ENCODE data around the gene BBS9.

BBS9 gene

DNA sequence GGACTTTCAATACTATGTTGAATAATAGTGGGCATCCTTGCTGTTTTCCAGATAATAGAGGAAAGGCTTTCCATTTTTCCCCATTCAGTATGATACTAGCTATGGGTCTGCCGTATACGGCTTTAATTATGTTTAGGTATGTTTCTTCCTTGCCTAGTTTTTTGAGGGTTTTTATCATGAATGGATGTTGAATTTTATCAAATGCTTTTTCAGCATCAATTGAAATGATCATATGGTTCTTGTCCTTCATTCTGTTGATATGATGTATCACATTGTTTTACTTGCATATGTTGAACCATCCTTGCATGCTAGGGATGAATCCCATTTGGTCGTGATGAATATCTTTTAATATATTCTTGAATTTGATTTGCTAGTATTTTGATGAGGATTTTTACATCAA is 11.0 kb upstream of the BBS9 start:
- no peak for DNase-seq (ENCODE audit: extremely low read depth in 1 of 2, low read depth in 1 of 2)

- no peak for DNase-seq (ENCODE audit: extremely low read depth in 1 of 2, low read depth in 1 of 2)
These were observed 2.3 kb upstream of the BBS9 start for GRCh38 chr7:33127085-33127484.

- DNase-seq (ENCODE audit: extremely low read depth in 1 of 2, low read depth in 1 of 2), result no peak
These were observed 754 bp upstream of the BBS9 start for GRCh38 chr7:33128631-33128989.

- no peak for DNase-seq (ENCODE audit: extremely low read depth in 1 of 2, low read depth in 1 of 2)
These were observed 416 bp downstream of the BBS9 start for GRCh38 chr7:33129806-33130153.

- DNase-seq (ENCODE audit: extremely low read depth in 1 of 2, low read depth in 1 of 2), result no peak
These were observed 820 bp downstream of the BBS9 start for GRCh38 chr7:33130184-33130583.

DNA sequence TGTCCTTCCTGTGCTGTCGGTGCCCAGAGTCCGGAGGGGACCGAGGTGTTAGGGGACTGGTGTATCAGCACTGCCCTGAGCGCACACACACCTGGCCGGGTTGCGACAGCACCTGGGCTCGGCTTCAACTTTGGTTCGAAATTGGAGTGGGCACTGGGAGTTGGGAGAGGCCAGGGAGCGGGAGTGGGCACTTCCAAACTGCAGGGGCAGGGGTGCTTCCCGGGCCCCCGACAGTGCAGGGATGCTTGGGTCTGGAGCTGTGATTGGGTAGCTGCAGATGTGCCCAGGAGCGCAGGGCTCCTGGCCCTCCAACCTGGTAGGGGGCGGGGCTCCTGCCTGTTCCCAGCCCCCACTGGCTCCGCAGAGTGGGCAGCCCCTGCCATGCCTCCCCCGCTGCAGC is 7.7 kb downstream of the BBS9 start:
- DNase-seq (ENCODE audit: extremely low read depth in 1 of 2, low read depth in 1 of 2), result no peak

DNA sequence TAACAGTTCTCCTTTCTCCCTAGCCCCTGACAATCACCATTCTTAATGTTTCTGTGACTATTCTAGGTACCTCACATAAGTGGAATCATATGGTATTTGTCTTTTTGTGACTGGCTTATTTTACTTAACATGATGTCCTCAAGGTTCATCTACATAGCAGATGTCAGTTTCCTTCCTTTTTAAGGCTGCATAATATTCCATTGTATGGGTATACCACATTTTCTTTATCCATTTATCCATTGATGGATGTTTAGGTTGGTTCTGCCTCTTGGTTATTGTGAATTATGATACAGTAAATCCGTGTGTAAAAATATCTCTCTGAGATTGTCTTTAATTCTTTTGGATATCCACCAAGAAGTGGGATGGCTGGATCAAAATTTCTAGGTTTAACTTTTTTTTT is 13.2 kb downstream of the BBS9 start:
- no peak for DNase-seq (ENCODE audit: extremely low read depth in 1 of 2, low read depth in 1 of 2)

GRCh38 chr7:33143996-33144718 is 14.8 kb downstream of the BBS9 start:
- DNase-seq (ENCODE audit: extremely low read depth in 1 of 2, low read depth in 1 of 2), result no peak

DNA sequence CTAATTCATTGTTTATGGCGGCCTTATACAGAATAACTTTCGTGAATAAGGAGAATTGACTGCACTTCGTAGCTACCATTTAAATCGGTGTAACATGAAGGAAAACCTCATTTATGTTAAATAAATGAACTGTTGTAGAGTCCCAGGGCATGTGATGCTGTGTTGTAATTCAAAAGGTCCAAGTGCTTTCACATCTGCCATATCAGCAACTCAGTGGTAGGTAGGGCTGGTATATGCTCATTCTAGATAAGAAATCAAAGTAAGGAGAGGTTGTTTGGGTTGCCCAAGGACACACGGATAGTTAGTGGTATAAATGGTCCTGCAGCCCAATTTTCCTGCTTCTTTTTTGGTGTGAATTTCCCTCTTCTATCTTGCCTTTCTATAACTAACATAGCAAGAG is 15.8 kb downstream of the BBS9 start:
- DNase-seq (ENCODE audit: extremely low read depth in 1 of 2, low read depth in 1 of 2), result no peak

DNA sequence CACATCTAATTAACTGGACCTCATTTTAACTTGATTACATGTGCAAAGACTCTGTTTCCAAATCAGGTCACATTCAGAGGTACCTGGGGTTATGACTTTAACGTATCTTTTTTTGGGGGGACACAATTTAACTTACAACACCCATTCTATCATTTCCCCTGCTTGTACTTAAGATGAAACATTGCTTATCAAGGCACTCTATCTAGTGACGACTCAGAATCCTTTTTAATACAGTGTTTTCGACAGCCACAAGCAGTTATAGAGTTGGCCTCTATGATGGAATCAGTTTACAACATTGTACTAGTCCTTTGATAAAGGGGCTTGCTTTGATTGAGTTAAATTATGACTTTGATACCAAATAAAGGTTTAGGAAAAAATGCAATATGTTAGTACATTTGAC is 22.7 kb downstream of the BBS9 start:
- no peak for DNase-seq (ENCODE audit: extremely low read depth in 1 of 2, low read depth in 1 of 2)

- no peak for DNase-seq (ENCODE audit: extremely low read depth in 1 of 2, low read depth in 1 of 2)
These were observed 26.4 kb downstream of the BBS9 start for GRCh38 chr7:33155811-33156210.

DNA sequence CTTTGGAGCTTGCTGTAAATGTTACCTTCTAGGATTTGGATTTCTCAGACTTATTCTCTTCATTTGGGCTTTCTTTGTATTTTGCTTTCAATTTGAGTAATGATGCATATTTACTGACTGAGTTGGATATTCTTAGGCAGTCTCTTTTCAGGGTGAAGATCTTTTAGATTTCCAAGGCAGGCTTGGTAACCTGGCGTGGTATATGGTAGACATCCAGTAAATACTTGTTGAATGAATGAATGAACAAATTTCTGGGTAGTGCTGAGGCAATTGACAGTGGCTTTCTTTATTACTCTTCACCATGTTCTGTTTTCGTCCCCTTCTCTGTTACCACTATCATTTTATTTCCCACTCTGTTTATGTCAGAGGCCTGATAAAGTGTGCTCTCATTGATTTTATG is 27.1 kb downstream of the BBS9 start:
- DNase-seq (ENCODE audit: extremely low read depth in 1 of 2, low read depth in 1 of 2), result no peak

DNA sequence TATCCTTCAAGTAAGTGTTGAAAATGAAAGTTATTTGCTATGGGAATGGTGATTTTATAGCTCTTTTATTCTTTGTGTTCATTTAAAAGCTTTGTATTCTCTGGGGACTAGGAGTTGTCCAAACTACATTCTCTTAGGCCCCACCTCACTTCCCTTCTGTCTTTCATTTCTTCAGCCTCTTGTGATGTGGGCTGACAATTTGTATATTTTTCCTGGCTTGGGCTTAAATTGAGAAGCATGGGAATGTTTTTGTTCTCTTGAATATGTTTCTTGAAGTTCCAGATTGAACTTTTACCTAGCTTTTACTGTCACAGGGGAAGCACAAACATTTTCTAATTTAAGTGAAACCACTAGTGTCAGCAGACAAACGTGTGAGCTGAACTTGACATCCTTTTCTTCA is 27.9 kb downstream of the BBS9 start:
- DNase-seq (ENCODE audit: extremely low read depth in 1 of 2, low read depth in 1 of 2), result no peak

GRCh38 chr7:33157781-33158180 is 28.4 kb downstream of the BBS9 start:
- DNase-seq (ENCODE audit: extremely low read depth in 1 of 2, low read depth in 1 of 2), result no peak

DNA sequence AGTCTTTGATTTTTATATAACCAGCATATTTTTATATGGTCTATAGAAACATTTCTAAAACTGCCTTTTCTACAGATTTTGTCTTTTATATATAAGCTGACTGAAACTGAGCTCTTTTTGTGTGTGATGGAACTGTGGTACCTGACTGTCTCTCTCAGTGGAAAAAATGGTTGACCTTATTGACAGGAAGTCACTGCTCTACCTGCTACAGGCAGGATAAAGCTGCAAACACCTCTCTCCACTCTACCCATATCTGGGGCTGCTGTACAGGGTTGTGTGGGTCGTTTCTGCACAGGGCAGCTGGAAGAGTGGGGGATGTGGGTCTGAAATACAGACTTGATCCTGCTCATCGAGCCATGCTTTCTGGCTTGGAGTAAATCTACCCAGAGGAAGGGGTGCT is 48.5 kb downstream of the BBS9 start:
- DNase-seq (ENCODE audit: extremely low read depth in 1 of 2, low read depth in 1 of 2), result no peak

GRCh38 chr7:33179519-33179918 is 50.2 kb downstream of the BBS9 start:
- DNase-seq (ENCODE audit: extremely low read depth in 1 of 2, low read depth in 1 of 2), result no peak

GRCh38 chr7:33183504-33183903 is 54.1 kb downstream of the BBS9 start:
- no peak for DNase-seq (ENCODE audit: extremely low read depth in 1 of 2, low read depth in 1 of 2)

DNA sequence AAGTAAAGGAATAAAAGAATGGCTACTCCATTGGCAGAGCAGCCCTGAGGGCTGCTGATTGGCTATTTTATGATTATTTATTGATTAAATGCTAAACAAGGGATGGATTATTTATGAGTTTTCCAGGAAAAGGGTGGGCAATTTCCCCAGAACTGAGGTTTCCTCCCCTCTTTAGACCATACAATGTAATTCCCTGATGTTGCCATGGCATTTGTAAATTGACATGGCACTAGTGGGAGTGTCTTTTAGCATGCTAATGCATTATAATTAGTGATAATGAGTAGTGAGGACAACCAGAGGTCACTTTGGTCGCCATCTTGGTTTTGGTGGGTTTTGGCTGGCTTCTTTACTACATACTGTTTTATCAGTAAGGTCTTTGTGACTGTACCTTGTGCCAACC is 55.5 kb downstream of the BBS9 start:
- no peak for DNase-seq (ENCODE audit: extremely low read depth in 1 of 2, low read depth in 1 of 2)

DNA sequence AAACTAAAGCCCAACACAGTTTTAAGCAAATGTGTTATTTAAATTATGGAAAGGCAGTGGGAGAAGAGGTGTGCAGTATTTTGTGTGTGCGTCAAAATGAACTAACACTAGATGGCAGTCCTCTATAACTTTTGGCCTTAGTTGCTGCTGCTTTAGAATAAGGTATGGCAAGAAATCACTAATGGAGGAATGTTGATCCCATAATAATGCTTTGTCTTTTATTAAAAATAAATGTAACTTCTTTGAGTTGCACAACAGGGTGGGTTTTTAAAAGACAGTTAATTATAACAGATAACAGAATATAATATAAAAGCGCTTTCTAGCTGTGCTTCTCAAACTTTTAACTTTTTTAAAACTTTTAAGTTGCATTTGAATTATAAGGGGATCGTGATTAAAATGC is 56.4 kb downstream of the BBS9 start:
- no peak for DNase-seq (ENCODE audit: extremely low read depth in 1 of 2, low read depth in 1 of 2)

- DNase-seq (ENCODE audit: extremely low read depth in 1 of 2, low read depth in 1 of 2), result no peak
These were observed 56.8 kb downstream of the BBS9 start for GRCh38 chr7:33186192-33186591.

DNA sequence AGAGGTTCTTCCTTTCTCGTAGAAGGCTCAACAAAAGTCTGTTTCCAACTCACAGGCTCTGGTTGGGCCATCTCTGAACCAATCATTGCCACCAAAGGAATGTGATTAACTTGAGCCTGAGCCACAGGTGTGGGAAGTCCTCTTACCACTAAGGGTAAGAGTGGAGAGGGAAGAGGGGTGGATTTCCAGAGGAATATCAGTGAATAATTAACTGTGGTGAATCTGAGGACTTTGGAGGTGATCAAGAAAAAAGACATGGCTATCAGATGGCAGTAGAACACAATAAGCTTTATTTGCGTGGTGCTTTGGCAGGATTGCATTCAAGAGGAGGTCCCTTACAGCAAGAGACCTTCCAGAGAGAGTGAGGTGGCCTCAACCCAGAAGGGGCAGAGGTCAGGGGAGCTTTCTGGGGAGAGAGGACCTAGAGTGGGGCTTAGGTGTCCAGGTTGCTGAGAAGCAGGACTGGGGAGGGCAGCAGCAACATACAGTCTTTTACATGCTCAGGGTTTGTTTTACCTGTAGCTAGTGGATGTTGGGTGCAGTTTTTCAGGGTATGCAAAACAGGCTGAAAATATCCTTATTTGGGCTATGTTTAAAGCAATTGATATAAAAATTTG is 61.4 kb downstream of the BBS9 start:
- no peak for DNase-seq (ENCODE audit: extremely low read depth in 1 of 2, low read depth in 1 of 2)

GRCh38 chr7:33191340-33191739 is 62.0 kb downstream of the BBS9 start:
- DNase-seq (ENCODE audit: extremely low read depth in 1 of 2, low read depth in 1 of 2), result no peak

- DNase-seq (ENCODE audit: extremely low read depth in 1 of 2, low read depth in 1 of 2), result no peak
These were observed 63.4 kb downstream of the BBS9 start for GRCh38 chr7:33192695-33193291.
